DMS 273 (cell line): Measurements from ENCODE around the gene SLX1B.
"Not testable (repeated sequence)": the region's sequence is repeated elsewhere in the genome, so short reads cannot be mapped to it uniquely, and the experiment has no call there.

Source experiments
- DNase-seq: peaks from one replicate; lab custom pipeline; 2025; ENCODE audit not compliant: unreplicated experiment; lab: John Stamatoyannopoulos, UW

SLX1B gene

DNA sequence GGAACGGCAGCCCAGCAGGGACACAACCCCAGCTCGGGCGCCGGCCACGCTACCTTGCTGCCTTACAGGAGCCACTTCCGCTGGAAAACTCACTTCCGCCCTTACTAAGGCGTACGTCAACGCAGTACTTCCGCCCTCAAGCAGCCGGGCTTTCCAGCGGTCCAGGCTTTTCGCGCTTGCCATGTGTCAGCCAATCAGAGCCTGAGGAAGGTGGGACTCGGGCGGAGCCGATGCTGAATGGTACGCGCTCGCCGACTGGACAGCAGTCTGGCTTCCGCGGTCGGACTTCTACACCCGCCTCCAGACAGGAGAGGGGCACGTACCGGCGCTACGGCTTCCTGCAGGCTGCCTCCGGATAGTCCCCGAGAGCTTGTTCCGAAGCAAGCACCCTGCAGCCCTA lies at the start of gene SLX1B, which contains the start of gene BOLA2:
Gene SLX1B, plus strand, starts transcription at position 265 of the 400 bp plus-strand sequence.
Gene BOLA2, minus strand, starts transcription at position 83 of the 400 bp plus-strand sequence. CDS start 98 bp downstream, outside the sequence.
- DNase-seq, result not testable (repeated sequence)

GRCh38 chr16:29405249-29405648 lies 49.1 kb upstream of the SLX1B start:
- DNase-seq, result not testable (repeated sequence)

DNA sequence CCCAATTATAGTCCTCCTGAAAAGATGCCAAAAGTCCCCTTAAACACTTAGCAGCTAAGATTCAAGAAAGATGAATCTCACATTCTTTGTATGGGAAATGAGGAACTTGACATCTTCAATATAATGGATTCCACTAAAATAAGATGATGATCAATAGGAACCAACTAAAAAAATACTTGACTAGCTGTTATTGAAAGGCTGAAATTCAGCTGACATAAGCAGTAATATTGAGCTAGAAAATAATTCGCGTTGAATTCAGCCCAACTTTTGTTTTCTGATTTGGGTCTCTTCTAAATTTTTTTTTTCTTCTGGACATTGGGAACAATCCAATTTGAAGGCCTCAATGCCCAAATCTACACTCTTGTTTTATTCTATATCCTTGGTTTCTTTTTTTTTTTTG lies 30.7 kb upstream of the SLX1B start:
- not testable (repeated sequence) for DNase-seq

GRCh38 chr16:29425390-29425789 lies 28.9 kb upstream of the SLX1B start:
- DNase-seq, result not testable (repeated sequence)

DNA sequence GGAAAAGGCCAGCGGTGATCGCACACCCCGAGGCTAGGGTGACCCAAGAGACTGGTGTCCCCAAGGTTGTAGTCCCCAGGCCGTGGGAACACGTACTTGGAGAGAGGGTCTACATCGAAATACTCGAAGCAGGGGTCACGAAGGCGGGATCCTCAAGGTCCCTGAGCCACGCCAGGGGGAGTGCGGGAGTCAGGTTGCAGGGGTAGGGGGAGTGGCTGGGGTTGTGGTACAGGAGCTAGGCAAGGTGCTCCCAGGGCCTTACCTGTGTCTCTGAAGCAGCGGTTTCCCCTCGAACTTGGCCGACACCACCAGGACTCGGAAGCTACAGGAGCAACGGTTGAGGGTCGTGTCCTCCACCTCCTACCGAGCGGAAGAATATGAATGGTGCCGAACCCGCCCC lies 579 bp upstream of the SLX1B start:
- DNase-seq, result not testable (repeated sequence)

DNA sequence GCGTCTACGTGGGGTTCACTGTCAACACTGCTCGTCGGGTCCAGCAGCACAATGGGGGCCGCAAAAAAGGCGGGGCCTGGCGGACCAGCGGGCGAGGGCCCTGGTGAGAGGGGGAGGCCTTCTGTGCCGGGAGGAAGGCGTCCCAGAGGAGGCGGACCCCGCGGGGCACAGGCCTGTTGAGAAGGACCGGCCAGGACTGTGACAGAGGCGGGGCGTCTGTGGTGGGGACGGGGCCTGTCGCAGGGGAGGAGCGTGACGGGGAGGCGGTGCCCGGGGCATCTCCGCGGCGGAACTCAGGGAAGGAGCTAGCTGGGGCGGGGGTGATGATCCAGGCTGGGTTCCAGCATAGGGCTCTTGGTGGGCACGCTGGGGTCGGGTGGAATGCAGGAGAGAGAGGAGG lies 495 bp downstream of the SLX1B start:
- DNase-seq, result not testable (repeated sequence)

GRCh38 chr16:29457660-29458059 lies 3.3 kb downstream of the SLX1B start:
- not testable (repeated sequence) for DNase-seq

- DNase-seq, result not testable (repeated sequence)
These were observed 5.6 kb downstream of the SLX1B start, which contains the start of gene SULT1A4 for GRCh38 chr16:29459706-29460646. TSS of gene SULT1A4 (plus strand) at chr16:29459913. CDS start at chr16:29461386, 1,473 bp downstream.

- not testable (repeated sequence) for DNase-seq
These were observed 6.3 kb downstream of the SLX1B start for GRCh38 chr16:29460647-29461030.

DNA sequence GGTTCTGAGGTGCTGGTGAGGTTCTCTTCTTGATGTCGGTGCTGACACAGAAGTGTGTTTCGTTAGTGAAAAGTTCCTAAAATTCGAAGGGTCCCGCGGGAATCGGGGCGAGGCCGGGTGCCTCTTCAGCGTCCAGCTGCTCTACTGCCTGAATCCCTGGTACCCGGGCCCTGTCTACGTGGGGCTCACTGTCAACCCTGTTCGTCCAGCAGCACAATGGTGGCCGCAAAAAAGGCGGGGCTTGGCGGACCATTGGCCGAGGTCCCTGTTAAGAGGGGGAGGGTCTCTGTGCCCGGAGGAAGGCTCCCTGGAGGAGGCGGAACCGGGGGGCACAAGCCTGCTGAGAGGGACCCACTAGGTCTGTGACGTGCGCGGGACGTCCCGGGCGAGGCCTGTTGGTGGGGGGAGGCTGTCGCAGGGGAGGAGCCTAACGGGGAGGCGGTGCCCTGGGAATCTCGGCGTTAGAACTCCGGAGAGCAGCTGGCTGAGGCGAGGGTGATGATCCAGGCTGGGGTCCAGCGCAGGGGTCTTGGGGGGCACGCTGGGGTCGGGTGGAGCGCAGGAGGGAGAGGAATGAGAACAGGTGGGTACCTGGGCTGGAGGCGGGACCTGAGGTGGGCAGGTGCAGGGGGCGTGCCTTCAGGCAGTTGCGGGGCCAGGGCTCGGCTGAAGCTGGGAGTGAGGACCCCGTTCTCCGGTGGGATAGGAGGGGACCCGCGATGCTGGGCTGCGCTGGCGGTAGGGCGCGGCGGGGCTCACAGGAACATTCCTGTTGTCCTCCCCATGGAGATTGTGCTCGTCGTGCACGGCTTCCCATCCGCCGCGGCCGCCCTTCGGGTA lies 11.9 kb downstream of the SLX1B start:
- not testable (repeated sequence) for DNase-seq

GRCh38 chr16:29466904-29467303 lies 12.6 kb downstream of the SLX1B start:
- not testable (repeated sequence) for DNase-seq

- DNase-seq, result not testable (repeated sequence)
These were observed 13.5 kb downstream of the SLX1B start for GRCh38 chr16:29467654-29468366.

- DNase-seq, result not testable (repeated sequence)
These were observed 15.3 kb downstream of the SLX1B start for GRCh38 chr16:29469660-29470059.

- not testable (repeated sequence) for DNase-seq
These were observed 17.7 kb downstream of the SLX1B start for GRCh38 chr16:29472065-29472464.

GRCh38 chr16:29482276-29482675 lies 27.9 kb downstream of the SLX1B start:
- DNase-seq, result not testable (repeated sequence)

DNA sequence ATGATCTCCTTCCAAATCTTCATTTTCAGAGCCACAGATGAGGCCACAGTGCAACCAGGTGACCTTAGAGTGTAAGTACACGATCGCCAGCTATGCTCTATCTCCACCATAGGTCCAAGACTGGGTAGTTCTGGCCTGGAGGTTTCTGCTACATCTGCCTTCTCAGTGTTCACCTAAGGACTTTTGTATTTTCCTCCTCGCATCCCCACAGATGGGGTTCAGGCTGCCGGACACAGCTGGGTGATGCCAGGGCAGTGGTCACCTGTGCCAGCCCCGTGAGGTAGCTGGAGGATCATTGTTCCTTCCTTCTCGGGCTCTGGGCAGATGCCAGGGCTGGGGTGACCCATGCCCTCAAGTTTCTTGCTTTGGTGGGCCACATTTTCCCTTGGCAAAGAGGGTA lies 52.0 kb downstream of the SLX1B start, which contains the start of gene NPIPB12:
Gene NPIPB12, minus strand, starts transcription at position 101 of the 400 bp plus-strand sequence.
- DNase-seq, result not testable (repeated sequence)
